ENCODE measurements around the gene PRR19.
A peak's percentile ranks its signal among the peaks of the same experiment; 100 is the strongest.

Gene PRR19

DNA sequence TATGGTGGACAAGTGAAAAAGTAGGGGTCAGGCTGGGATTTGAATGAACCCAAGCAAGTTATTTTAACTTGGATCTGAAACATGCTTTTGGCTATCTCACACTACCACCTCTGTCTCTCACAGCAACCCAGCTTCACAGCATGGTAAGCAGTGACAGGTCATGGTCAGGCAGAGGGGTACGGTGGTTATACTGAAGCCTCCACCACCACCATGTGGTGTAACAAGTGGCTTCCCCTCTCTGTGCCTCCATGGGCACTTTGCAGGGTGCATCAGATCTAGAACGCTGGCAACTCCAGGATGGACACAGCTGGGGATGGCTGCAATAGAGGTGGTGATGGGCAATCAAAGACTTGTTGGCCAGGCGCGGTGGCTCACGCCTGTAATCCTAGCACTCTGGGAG is 10.4 kb downstream of the PRR19 start:
- Histone ChIP-seq H2AFZ (ENCODE audit: low read depth, low read length) (no peak overlapping the region), H3K9me3 (ENCODE audit: insufficient read depth, low read length) (no peaks in the 10 kb centered on the region), H3K4me1 (ENCODE audit: low read length) (peaks cover 22% of the 10 kb centered on the region), H3K9ac (ENCODE audit: low read length) (no peak overlapping the region), H3K79me2 (ENCODE audit: low read length) (no peaks in the 10 kb centered on the region), H3K27ac (ENCODE audit: low read length) (no peak overlapping the region), H3K4me3 (ENCODE audit: low read length) (peak overlapping the region; percentile 86), H3K4me2 (ENCODE audit: low read length) (peak overlapping the region; percentile 78), H3K27me3 (ENCODE audit: low read depth, low read length) (no peaks in the 10 kb centered on the region), H4K20me1 (ENCODE audit: insufficient read depth, low read length) (no peaks in the 10 kb centered on the region), H3K36me3 (replicated peaks; ENCODE audit: low read depth, low read length) (no peaks in the 10 kb centered on the region)
- no peak for TF ChIP-seq EZH2phosphoT487 (IDR thresholded peaks at IDR 0.05; ENCODE audit: low read depth)
- TF ChIP-seq CTCF (IDR thresholded peaks at IDR 0.05; ENCODE audit: low read depth, low read length): no peak

DNA sequence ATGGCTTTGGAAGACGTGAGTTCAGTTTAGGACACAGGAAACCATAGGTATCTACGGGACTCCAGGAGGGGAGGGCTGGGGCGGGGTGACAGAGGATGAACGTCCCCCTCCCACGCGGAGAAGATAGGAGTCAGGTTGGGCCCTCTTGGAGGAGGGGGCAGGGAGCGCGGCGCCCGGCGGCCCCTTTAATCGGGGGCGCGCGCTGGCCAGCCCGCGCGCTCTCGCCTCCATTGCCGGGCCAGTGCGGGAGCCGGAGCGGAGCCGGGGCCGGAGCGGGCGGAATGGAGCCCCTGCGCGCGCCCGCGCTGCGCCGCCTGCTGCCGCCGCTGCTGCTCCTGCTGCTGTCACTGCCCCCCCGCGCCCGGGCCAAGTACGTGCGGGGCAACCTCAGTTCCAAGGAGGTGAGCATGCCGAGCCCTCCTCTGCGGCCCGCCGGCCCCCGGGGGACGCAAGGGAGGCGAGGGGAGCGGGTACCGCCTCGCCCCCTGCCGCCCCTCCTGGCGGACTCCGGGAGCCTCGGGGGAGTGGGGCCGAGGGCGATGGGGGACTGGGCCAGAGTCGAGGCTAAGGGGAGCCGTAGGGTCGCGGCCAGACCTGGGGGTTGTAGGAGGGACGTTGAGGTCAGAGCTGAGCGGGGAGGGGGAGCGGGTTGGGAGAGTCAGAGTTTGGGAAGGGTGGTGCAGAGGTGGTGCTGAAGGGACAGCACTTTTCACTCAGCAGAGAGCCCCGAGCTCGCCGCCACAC is 11.3 kb downstream of the PRR19 start, which contains the start of gene TMEM145:
TMEM145 (plus strand) TSS at position 214 of the 744 bp plus-strand sequence; CDS start at position 282, 68 bp downstream.
- Histone ChIP-seq H3K4me3 (ENCODE audit: low read length) (peak within 1 kb of the TSS; percentile 86), H3K27me3 (ENCODE audit: low read depth, low read length) (no peaks in the 10 kb centered on the region), H4K20me1 (ENCODE audit: insufficient read depth, low read length) (no peaks in the 10 kb centered on the region), H3K9ac (ENCODE audit: low read length) (peak within 1 kb of the TSS; percentile 57), H3K27ac (ENCODE audit: low read length) (no peak within 1 kb of the TSS), H3K4me2 (ENCODE audit: low read length) (peak within 1 kb of the TSS; percentile 78), H3K9me3 (ENCODE audit: insufficient read depth, low read length) (no peaks in the 10 kb centered on the region), H3K4me1 (ENCODE audit: low read length) (peaks cover 25% of the 10 kb centered on the region), H3K79me2 (ENCODE audit: low read length) (no peaks in the 10 kb centered on the region), H2AFZ (ENCODE audit: low read depth, low read length) (peak within 1 kb of the TSS; percentile 82), H3K36me3 (replicated peaks; ENCODE audit: low read depth, low read length) (no peaks in the 10 kb centered on the region)
- TF ChIP-seq EZH2phosphoT487 (IDR thresholded peaks at IDR 0.05; ENCODE audit: low read depth) (no peak), CTCF (IDR thresholded peaks at IDR 0.05; ENCODE audit: low read depth, low read length) (peak; percentile 28; the same call in 1 of the 2 replicates)

- Histone ChIP-seq H4K20me1 (ENCODE audit: insufficient read depth, low read length) (no peaks in the 10 kb centered on the region), H3K27ac (ENCODE audit: low read length) (no peak overlapping the region), H3K79me2 (ENCODE audit: low read length) (no peaks in the 10 kb centered on the region), H3K9ac (ENCODE audit: low read length) (peak overlapping the region; percentile 57), H3K4me1 (ENCODE audit: low read length) (peaks cover 25% of the 10 kb centered on the region), H3K4me2 (ENCODE audit: low read length) (peak overlapping the region; percentile 78), H2AFZ (ENCODE audit: low read depth, low read length) (no peak overlapping the region), H3K27me3 (ENCODE audit: low read depth, low read length) (no peaks in the 10 kb centered on the region), H3K36me3 (replicated peaks; ENCODE audit: low read depth, low read length) (no peaks in the 10 kb centered on the region), H3K9me3 (ENCODE audit: insufficient read depth, low read length) (no peaks in the 10 kb centered on the region), H3K4me3 (ENCODE audit: low read length) (peak overlapping the region; percentile 86)
- TF ChIP-seq CTCF (IDR thresholded peaks at IDR 0.05; ENCODE audit: low read depth, low read length) (no peak), EZH2phosphoT487 (IDR thresholded peaks at IDR 0.05; ENCODE audit: low read depth) (no peak)
These were observed 12.2 kb downstream of the PRR19 start for GRCh38 chr19:42313840-42314755.

DNA sequence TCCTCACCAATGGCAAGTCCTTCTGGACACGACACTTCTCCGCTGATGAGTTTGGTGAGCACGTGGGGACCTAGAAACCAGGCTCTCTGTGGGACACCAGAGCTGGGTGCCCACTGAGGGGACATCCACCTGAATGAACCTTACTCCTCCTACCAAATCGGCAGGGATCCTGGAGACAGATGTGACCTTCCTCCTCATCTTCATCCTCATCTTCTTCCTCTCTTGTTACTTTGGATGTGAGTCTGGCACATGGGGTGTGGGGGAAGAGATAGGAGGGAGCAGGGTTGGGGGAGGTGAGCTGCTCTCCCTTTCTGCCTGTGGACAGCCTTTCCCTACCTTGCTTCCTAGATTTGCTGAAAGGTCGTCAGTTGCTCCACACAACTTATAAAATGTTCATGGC is 13.1 kb downstream of the PRR19 start:
- Histone ChIP-seq H3K9me3 (ENCODE audit: insufficient read depth, low read length) (no peaks in the 10 kb centered on the region), H2AFZ (ENCODE audit: low read depth, low read length) (no peak overlapping the region), H3K9ac (ENCODE audit: low read length) (no peak overlapping the region), H3K27me3 (ENCODE audit: low read depth, low read length) (no peaks in the 10 kb centered on the region), H3K27ac (ENCODE audit: low read length) (no peak overlapping the region), H3K4me1 (ENCODE audit: low read length) (peaks cover 25% of the 10 kb centered on the region), H3K36me3 (replicated peaks; ENCODE audit: low read depth, low read length) (no peaks in the 10 kb centered on the region), H3K79me2 (ENCODE audit: low read length) (no peaks in the 10 kb centered on the region), H3K4me3 (ENCODE audit: low read length) (no peak overlapping the region), H3K4me2 (ENCODE audit: low read length) (no peak overlapping the region), H4K20me1 (ENCODE audit: insufficient read depth, low read length) (no peaks in the 10 kb centered on the region)
- TF ChIP-seq EZH2phosphoT487 (IDR thresholded peaks at IDR 0.05; ENCODE audit: low read depth) (no peak), CTCF (IDR thresholded peaks at IDR 0.05; ENCODE audit: low read depth, low read length) (no peak)
